Ecto neural progenitor cell (in vitro differentiated cells): ENCODE measurements around the gene MRPS7.

Experiments
- DNase-seq: peaks from one replicate; pipeline ENCODE4 v3.0.0-alpha.2; 2018; ENCODE audit warnings: low spot score

Gene MRPS7

DNA sequence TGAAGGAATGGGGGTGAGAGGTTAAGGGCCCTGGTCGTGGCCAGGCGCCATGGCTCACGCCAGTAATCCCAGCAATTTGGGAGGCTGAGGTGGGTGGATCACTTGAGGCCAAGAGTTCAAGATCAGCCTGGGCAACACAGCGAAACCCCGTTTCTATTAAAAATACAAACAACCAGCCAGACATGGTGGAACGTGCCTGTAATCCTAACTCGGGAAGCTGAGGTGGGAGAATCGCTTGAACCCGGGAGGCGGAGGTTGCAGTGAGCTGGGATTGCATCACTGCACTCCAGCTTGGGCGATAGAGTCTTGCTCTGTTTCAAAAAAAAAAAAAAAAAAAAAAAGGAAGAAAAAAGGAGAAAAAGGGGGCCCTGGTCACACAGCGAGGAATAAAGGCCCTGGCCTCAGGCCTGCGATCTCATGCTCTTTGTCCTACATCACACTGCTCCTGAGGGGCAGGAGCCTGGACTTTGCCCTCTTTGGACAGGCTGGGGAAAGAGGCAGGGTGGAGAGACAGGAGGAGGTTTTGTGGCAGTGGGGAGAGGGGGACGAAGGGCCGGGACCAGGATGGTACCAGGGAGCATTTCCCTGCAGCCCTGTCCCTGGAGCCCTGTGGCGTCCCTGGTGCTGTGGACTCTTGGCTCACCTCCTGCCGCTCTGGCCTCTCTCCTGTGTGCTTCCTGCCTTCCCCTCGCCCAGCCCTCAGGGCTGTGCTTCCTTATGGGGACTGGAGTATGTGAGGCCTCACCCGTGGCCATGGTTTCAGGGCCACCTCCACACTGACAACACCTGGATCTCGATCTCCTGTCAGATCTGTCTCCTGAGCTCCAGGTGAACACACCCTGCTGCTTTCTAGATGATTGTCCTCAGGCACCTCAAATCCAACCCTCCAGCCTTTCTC, 47.3 kb downstream of the MRPS7 start:
- no peak for DNase-seq

DNA sequence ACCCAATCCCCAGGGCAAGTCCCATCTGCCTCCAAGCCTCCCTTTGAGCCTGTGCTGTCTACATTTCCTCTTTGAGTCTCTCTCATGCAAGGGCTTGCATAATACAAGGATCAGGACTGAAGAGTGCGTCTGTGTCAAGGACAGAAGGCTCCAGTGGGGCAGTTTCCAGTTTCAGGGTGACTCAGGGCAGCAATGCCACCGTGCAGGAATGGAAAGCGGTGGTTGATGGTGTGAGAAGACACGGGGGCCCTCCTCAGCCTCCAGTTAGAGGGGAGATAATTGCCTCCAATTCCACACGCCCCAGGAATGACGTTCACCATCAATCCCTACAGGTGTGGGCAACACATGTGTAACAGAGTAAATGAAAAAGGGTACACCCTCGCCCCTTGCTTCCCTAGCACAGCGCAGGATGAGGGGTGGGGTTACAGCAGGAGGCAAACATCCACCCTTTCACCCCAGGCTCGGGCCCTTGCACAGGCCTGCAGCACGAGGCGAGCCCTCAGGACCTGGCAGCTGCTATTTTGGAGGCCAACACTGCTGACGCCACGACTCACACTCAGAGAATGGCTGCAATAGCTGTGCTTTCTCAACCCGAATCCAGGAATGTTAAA, 52.4 kb downstream of the MRPS7 start:
- DNase-seq, result no peak

DNA sequence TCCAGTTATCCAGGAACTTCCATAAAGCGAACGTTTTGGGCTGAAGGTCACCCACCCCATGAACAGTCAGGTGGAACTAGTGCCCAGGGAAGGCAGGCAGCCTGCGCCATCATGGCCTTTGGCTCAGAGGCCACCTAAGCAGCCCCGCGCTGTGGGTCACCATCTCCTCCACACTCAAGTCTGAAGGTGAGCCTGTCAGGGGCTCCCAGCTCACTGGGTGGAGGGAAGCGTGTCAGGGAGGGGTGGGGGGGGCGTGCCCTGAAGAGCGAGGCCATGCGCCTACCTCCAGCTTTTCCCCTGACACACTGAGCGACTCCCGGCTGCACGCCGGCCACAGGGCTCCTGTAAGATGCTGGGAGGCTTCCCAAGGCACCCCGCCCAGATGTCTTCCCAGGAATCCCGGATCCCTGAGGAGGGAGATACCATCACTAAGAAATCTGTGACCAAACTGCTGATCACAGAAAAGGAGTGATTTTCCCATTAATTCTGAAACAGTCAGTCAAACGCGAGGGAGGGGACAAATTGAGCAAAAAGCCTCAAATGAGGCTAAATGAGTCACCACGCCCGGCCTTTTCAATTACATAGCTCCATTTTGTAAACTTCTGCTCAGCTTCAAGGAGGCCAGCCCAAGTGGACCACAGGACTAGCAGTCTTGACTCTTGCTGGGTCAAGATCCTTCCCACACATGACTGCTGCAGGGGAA, 54.0 kb downstream of the MRPS7 start:
- no peak for DNase-seq
